PC-3 (cell line): ENCODE results near the gene ROR1.

Experiments used
- CTCF ChIP-seq: fragments of 300-600 bp; sonication (generic); conservative IDR thresholded peaks from 2 replicates; pipeline ENCODE4 v1.5.1; 2017; ENCODE audit warnings: antibody characterized with exemption, low read depth, mild to moderate bottlenecking, low read length
- EZH2 ChIP-seq: fragments of 300-600 bp; sonication (generic); IDR thresholded peaks from one replicate; pipeline ENCODE4 v1.6.1; 2017; ENCODE audit warnings: antibody characterized with exemption, mild to moderate bottlenecking, low read length; ENCODE audit not compliant: unreplicated experiment
- EZH2phosphoT487 ChIP-seq: fragments of 300-600 bp; sonication (generic); IDR thresholded peaks from 2 replicates; pipeline ENCODE4 v1.6.1; 2018; ENCODE audit warnings: mild to moderate bottlenecking, antibody characterized with exemption, low read length, borderline replicate concordance

- no peak for TF ChIP-seq CTCF
- no peak for TF ChIP-seq EZH2
- TF ChIP-seq EZH2phosphoT487 = no peak
Measured at GRCh38 chr1:63798284-63798683, 24.5 kb downstream of the ROR1 start.
